Superior temporal gyrus (tissue), 1 donor: ENCODE data around the gene SPEM3.

ENCODE experiments used
- DNase-seq: peaks from one replicate; pipeline ENCODE4 v3.0.0-alpha.2; 2016; ENCODE audit errors: extremely low spot score

SPEM3 gene

DNA sequence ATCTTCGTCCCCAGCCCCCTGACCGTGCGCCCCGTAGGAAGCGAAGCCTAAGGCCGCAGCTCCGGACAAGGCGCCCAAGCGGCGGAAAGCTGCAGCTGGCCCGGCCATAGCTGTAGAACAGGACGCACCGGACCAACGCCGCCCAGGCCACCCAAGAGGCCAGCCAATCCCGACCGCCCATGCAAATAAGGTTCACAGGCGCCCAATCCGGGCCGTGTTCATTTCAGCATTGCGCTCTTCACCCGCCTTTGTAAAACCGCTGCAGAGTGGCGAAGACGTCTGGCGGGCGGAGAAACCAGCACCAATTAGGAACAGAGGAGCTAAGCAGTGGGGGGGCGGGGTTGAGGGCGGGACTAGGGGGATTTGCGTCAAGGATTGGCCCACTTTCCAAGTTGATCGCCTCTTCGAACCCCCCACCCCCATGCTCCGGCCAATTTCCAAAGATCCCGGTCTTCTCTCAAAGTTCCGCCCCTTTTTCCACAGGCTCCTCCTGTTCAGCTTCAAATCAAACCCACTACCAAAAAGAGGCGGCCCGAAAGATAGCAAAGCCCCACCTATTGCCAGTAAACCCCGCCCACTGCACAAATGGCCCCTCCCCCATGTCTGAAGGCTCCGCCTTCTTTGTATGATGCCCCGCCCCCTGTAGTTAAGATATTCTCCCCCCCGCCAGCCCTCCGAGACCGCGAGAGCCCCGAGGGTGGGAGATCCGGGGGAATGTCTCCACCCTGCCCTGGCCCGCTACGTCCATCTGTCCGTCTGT lies 24.5 kb upstream of the SPEM3 start, which contains the start of gene TMEM256:
Gene TMEM256 (minus strand): TSS at position 121 of the 760 bp plus-strand sequence. CDS start 13 bp downstream, at position 108.
- DNase-seq = peak; percentile 99

DNA sequence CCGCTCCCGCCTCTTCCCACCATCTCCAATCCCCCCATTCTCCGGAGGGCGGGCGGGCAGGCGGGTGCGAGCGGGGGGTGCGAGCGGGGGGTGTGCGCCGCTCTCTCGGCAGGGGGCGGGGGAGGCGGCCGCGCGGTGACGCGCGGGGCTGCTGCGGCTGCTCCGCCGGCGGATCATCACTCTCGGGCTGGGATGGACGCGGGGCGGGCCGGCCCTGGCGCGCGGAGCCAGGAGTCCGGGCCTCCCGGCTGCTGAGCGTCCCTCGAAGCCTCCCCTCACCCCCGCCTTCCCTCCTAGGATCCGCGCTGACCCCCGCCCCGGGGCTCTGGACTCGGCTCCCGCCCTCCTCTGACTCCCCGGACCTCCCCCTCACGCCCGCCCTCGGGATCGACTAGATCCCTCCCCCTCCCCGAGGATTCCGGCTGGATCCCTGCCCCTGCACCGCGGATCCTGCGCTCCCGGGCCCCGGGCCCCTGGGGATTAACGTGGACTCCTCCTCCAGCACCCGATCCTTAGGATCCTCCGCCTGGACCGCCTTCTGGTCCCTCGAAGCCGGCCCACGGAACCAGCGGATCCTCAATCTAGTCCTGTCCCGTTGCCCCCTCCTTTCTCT lies 23.8 kb upstream of the SPEM3 start:
- DNase-seq = no peak

DNA sequence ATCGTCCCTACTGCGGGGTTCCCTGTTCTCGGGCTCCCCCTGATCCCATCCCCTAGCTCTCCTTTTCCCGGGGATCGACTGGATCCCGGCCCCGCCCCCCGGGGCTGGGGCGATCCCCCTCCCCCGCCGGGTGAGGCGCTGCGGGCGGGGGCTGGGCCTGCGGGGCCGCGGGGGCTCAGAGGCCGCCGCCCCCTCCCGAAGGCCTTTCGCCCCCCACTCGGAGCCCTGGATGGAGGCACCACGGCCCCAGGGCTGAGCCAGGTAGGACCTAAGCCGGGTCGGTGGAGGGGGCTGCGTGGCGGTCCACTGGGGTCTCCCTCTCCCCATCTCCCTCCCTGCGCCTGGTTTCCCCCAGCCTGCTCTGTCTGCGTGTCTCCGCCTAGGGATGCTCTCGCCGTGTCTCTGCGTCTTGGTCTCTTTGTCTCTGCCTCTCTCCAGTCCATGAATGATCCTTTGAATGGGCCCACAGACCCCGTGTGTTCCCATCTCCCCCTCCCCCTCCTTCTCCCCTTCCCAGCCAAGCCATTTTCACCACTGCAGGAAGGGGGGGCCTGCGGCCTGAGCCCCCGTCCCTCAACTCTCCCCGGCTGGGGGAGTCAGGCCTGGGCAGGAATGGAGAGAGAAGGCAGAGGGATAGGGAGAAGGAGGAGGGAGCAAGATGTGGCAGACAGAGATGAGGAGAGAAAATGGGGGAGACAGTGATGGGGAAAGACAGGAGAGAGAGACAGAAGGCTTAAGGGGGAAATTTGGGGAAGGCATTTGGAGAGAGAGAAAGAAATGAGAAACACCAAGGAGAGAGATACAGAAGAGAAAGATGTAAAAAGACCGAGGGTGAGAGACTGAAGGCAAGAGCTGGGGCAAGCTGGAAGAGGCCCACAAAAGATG lies 23.1 kb upstream of the SPEM3 start:
- DNase-seq = no peak

DNA sequence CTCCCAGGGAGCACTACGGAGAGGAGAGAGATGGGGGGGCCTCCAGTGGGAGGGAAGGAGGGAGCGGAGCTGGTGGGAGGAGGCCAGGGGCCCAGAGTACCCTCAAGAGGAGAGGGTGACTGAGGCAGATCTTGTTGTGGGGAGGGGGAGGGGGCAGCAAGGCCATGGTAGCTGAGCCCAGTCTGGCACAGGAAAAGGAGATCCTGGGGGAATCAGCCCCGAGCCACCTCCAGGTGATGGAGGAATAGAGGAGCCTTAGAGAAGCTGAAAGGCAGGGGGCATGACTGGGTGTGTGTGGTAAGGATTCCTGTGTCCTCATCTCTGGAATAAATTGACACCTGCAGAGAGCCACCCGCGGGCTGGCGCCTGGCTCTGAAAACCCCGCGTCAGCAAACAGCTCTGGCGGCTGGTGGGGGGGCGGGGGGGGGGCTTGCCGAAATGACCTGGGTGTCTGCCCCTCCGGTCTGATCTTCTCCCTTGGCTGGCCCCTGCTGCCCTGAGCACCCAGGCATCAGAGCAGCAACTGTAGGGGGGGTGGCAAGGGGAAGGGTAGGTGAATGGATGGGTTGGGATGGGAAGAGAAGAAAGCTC lies 22.3 kb upstream of the SPEM3 start:
- no peak for DNase-seq

DNA sequence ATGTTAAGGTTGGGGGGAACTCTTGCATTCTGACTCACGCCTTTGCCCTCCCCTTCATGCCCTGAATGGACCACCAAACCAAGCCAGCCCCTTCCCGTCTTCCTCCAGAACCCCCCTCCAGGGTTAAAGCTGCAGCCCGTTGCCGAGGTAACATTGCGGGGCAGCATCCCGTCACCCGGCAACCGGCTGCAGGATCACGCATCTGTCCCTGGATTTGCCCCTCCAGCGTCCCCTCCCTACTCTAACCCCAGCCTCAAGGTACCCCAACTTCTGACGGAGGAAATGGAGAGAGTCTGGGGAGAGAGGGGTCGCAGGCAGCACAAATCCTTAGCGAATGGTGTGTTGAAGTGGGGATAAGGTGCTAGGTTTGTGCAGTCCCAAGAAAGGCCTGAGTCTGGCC lies 21.6 kb upstream of the SPEM3 start:
- no peak for DNase-seq

DNA sequence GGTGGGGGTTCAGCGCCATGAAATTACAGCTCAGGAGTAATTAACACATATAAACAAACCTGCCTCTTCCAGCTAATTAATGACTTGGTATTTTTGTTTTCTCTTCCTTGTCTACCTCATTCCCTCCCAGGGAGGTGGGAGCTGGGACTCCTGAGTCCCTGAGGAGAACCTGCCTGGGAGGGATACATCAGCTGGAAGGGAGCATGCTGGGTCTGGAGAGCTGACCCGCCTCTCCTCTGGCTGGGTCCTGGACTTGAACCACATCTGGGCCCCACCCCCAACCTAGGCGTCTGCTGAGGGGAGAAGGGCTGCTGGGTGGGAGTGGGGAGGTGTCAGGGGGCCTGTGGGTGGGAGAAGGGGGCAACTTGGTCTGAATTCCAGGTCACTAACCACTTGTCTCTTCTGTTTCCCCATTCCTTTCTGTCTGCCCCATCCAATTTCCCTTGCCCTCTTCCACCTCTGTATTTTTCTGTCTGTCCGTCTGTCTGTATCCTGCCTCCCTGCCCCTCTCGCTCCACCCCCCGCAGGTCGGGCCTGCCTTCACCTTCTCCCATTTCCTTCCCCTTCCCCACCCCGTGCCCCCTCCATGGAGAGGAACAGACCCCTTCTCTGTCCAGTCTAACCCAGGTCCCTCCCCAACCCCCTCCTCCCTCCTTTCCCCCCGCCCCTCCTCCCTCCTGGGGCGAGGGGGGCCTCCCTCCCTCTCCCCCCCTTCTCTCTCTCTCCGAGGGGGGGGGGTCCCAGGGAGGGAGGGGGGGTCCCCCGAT lies 21.0 kb upstream of the SPEM3 start, which contains the start of gene NLGN2:
Gene NLGN2 (plus strand): TSS at position 361 of the 767 bp plus-strand sequence. CDS start 411 bp downstream, outside the sequence.
- DNase-seq = no peak

DNA sequence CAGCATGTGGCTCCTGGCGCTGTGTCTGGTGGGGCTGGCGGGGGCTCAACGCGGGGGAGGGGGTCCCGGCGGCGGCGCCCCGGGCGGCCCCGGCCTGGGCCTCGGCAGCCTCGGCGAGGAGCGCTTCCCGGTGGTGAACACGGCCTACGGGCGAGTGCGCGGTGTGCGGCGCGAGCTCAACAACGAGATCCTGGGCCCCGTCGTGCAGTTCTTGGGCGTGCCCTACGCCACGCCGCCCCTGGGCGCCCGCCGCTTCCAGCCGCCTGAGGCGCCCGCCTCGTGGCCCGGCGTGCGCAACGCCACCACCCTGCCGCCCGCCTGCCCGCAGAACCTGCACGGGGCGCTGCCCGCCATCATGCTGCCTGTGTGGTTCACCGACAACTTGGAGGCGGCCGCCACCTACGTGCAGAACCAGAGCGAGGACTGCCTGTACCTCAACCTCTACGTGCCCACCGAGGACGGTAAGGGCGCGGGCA lies 20.4 kb upstream of the SPEM3 start:
- no peak for DNase-seq

DNA sequence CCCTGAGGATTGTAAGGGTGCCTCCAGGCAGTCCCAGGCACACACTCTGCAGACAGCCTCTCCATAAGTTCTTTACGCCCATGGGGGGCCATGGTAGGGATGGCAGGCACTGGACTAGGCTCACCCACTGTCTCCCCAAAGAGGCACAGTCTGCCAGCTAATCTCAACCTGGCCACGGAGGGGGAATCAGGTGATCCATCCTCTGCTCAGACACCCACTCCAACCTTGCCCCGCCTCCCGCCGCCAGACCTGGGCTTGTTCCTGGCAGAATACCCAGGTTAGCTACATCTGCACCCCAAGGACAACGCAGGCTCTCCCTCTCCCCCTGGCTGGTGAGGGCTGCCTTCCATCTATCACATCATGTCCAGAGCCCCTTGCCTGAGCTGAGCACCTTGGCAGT lies 19.8 kb upstream of the SPEM3 start:
- no peak for DNase-seq

DNA sequence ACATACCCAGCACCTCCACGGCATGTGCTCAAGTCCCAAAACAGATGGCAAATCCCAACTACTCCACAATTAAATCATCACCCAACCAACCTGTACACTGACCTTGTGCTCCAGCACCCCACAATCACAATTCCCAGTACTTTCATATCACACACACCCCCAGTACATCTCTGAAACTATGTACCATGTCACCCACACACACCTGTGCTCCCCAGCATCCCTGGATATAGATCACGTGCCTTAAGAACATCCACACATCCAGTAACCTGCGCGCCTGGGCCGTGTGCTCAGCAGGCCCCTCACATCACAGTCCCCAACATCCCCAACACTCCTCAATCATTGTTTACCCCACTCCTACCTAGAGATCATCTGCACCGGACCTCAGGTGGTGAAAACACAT lies 18.9 kb upstream of the SPEM3 start:
- DNase-seq = no peak

DNA sequence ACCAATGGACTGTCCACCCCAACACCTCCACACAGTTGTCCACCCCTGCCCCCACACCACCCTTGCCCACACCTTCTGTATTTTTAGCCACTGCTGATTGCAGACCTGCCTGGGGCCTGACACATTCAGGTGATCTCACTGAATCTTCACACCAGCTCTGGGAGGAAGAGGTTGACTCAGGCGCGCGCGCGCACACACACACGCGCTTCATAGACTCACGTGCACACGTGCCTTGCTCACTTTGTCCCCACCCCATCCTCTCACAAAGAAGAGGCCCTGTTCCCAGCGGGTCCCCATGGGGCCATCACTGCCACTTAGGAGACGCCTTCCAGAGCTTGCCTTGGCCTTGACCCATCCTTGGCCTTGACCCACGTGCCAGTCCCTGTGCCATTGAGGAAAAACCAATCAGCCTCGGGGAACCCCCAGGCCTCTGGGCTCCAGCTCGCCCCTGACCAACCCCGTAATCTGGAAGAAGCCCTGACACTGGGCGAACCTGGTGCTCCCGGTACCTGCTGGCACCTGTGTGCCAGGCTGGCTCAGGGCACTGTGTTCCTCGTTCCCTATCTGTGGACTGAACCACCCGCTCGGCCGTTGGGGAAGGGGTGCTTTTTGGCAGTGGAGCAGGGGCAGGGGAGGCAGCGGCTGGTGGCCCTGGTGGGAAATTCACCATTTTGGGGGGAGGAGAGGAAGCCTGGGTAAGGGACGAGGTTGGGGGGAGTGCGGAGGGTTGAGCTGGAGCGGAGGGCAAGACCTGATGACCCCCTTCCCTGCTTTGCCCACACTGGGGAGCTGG lies 17.8 kb upstream of the SPEM3 start:
- no peak for DNase-seq

DNA sequence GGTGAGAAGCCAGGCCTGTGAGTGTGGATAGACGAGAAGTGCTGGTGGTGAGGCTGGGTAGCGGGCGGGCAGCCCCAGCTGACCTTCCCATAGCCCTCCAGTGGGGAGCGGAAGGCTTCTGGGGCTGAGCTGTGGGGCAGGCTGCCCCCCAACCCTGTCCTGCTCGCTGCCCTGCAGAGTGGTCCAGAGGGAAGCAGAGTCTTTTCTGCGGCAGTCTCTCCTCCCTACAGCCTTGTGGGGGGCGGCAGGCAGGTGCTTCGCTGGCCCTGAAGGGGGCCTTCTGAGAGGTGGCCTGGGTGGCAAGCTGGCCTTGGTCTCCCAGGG lies 17.3 kb upstream of the SPEM3 start:
- DNase-seq = no peak

DNA sequence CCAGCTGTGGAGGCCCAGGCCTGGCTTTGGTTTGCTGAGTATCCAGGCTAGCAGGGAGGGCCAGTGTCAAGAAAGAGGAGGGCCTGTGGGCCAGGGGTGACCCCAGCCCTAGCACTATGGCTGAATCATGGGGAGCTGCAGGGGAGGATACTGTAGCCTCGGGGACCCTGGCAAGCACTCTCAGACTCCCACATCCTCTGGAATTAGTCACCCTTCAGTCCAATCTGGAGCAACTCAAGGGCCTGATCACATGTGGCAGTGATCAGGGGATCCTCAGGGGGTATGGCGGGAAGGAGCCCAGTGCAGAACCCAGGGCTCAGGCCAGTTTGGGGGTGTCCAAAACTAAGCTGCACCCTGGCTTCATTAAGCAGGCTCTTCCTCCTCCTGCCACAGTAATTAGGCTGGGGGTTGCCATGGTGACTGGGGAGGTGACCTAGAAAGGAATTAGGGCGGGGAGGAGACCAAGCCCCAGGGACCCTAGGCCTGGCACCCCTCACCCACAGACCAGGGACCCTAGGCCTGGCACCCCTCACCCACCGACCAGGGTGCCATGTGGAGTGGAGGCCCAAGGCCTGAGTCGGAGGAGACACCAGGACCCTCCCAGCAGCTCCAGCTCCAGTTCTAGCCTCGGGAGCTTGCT lies 15.2 kb upstream of the SPEM3 start:
- no peak for DNase-seq

DNA sequence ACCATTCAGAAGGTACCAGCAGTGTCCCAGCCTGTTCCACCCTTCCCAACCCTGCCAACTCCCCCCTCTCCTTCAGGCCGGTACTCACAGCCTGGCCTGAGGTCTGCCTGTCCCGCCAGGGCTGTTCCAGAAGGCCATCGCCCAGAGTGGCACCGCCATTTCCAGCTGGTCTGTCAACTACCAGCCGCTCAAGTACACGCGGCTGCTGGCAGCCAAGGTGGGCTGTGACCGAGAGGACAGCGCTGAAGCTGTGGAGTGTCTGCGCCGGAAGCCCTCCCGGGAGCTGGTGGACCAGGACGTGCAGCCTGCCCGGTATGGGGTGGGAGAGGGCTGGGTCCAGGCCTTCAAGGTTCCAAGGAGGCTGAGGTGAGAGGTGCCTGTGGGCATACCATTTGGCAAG lies 13.8 kb upstream of the SPEM3 start:
- no peak for DNase-seq

DNA sequence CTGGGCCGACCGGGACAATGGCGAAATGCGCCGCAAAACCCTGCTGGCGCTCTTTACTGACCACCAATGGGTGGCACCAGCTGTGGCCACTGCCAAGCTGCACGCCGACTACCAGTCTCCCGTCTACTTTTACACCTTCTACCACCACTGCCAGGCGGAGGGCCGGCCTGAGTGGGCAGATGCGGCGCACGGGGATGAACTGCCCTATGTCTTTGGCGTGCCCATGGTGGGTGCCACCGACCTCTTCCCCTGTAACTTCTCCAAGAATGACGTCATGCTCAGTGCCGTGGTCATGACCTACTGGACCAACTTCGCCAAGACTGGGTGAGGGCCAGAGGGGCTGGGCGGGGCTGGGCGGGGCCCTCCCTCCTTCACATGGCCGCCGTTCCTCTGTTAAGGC lies 12.9 kb upstream of the SPEM3 start:
- DNase-seq = no peak

DNA sequence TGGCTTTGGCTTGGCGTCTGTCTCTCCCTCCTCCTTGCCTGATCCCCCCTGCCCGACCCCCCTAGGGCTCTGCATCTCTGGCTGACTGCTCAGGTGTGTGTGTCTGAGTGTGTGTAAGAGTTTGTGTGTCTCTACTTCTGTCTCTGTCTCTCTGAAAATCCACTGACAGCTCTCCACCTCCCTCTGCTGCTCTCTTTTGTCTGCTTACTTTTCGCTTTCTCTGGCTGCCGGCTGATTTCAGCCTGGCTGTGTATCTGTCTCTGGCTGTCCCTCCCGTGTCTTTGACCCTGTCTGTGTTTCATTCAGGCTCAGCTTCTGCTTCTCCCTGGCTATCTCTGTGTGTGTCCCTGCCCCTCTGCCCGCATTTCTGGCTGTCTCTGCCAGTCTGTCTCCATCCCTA lies 12.3 kb upstream of the SPEM3 start:
- no peak for DNase-seq

DNA sequence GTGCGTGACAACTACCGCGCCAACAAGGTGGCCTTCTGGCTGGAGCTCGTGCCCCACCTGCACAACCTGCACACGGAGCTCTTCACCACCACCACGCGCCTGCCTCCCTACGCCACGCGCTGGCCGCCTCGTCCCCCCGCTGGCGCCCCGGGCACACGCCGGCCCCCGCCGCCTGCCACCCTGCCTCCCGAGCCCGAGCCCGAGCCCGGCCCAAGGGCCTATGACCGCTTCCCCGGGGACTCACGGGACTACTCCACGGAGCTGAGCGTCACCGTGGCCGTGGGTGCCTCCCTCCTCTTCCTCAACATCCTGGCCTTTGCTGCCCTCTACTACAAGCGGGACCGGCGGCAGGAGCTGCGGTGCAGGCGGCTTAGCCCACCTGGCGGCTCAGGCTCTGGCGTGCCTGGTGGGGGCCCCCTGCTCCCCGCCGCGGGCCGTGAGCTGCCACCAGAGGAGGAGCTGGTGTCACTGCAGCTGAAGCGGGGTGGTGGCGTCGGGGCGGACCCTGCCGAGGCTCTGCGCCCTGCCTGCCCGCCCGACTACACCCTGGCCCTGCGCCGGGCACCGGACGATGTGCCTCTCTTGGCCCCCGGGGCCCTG lies 11.5 kb upstream of the SPEM3 start:
- DNase-seq = no peak

DNA sequence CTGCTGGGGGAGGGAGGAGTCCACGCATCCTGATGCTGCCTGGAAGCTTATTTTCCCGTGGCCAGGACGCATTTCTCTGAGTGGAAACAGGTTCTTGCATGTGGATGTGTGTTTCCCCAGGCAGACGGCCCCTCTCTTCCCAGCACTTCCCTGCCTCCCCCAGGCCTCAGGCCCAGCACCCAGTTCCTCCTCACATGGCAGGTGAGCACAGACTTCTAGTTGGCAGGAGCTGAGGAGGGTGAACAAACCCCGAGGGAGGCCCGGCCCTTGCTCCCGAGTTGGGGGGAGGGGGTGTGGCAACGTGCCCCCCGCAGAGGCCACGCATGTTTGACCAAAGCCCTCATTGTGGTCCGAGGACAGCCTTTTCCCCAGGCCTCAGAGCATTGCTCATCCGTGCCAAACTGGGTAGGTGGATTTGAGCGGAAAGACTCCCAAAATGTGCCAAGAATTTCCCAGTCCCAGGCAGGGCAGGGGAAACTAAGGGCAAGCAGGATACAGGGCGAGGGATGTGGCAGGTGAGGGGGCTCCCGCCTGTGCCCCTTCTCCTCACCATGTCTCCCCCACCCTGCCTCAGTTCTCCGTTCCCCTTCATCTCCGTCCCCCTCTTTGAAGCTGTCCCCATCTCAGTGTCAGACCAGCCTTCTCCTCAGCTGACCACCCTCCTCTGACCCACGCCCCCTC lies 10.0 kb upstream of the SPEM3 start:
- DNase-seq = no peak

DNA sequence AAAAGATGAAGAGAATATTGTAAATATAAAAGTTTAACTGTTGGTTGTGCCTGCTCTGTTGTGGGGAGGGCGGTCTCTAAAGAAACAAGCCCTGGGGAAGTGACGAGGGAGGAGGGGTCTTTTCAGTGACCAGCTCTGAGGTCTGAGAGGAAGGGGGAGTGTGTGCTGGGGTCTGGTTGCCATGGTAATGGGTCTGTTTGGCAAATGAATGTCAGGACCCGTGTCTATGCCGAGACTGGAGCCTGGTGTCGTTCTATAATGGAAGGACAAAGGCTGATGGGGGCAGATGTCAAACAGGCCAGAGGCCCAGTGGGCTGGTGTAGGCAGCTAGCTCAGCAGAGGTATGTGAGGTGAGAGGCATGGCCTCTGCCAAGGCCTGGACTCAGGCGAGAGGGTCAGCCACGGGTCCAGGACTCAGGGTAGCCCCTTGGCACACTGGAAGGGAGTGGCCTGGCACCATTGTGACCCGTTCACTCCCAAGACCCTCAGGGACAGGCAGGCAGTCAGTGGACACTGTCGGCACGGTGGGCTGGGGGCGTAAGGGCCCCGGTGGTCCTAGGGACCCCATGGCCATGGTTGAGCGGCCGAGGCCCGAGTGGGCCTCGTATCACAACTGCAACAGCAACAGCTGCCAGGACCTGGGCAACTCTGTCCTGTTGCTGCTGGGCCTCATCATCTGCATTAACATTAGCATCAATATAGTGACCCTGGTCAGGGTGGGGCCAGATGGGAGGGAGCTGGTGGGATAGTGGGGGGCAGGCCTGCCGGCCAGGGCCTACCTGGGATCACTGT lies 8.6 kb upstream of the SPEM3 start, which contains the start of gene SPEM1:
Gene SPEM1 (plus strand): TSS at position 506 of the 792 bp plus-strand sequence. CDS start 61 bp downstream, at position 567.
- no peak for DNase-seq
